GM18868 (cell line): ENCODE results near the gene FHIT.
"Not testable (repeated sequence)": the region's sequence is repeated elsewhere in the genome, so short reads cannot be mapped to it uniquely, and the experiment has no call there.

Experiments used
- ATAC-seq: cut with Tn5 transposase; IDR thresholded peaks from one replicate; pipeline ENCODE4 v1.9.1; 2021; ENCODE audit warnings: mild to moderate bottlenecking, moderate library complexity; ENCODE audit not compliant: unreplicated experiment

FHIT gene

GRCh38 chr3:60591267-60591666, 660.0 kb downstream of the FHIT start:
- no peak for ATAC-seq

GRCh38 chr3:60588806-60589205, 662.4 kb downstream of the FHIT start:
- no peak for ATAC-seq

GRCh38 chr3:60585918-60586317, 665.3 kb downstream of the FHIT start:
- no peak for ATAC-seq

GRCh38 chr3:60584250-60584649, 667.0 kb downstream of the FHIT start:
- ATAC-seq: no peak

GRCh38 chr3:60582288-60582687, 669.0 kb downstream of the FHIT start:
- no peak for ATAC-seq

- no peak for ATAC-seq
These were observed 670.4 kb downstream of the FHIT start for GRCh38 chr3:60580809-60581208.

GRCh38 chr3:60579734-60580133, 671.5 kb downstream of the FHIT start:
- ATAC-seq: no peak

- no peak for ATAC-seq
These were observed 672.3 kb downstream of the FHIT start for GRCh38 chr3:60578936-60579335.

- ATAC-seq: no peak
These were observed 673.7 kb downstream of the FHIT start for GRCh38 chr3:60577601-60578000.

- ATAC-seq: no peak
These were observed 675.5 kb downstream of the FHIT start for GRCh38 chr3:60575718-60576272.

GRCh38 chr3:60574046-60574769, 677.0 kb downstream of the FHIT start:
- ATAC-seq: no peak

GRCh38 chr3:60573494-60573893, 677.8 kb downstream of the FHIT start:
- no peak for ATAC-seq

GRCh38 chr3:60571511-60571910, 679.7 kb downstream of the FHIT start:
- ATAC-seq: no peak

- ATAC-seq: no peak
These were observed 694.1 kb downstream of the FHIT start for GRCh38 chr3:60557122-60557521.

- ATAC-seq: peak; percentile 43
These were observed 695.4 kb downstream of the FHIT start for GRCh38 chr3:60555686-60556354.

GRCh38 chr3:60553144-60553543, 698.1 kb downstream of the FHIT start:
- no peak for ATAC-seq

GRCh38 chr3:60552581-60552980, 698.7 kb downstream of the FHIT start:
- no peak for ATAC-seq

GRCh38 chr3:60551455-60552209, 699.6 kb downstream of the FHIT start:
- ATAC-seq: no peak

- no peak for ATAC-seq
These were observed 701.4 kb downstream of the FHIT start for GRCh38 chr3:60549863-60550262.

- no peak for ATAC-seq
These were observed 708.3 kb downstream of the FHIT start for GRCh38 chr3:60542995-60543394.

- not testable (repeated sequence) for ATAC-seq
These were observed 711.9 kb downstream of the FHIT start for GRCh38 chr3:60539394-60539793.

GRCh38 chr3:60536420-60536819, 714.8 kb downstream of the FHIT start:
- ATAC-seq: no peak
